ENCODE data around the gene PHACTR3. TPM values are rescaled to one million over a fixed set of nuclear protein-coding genes. Genes with fewer than 3 reads are reported as not detected.
A peak's percentile ranks its signal among the peaks of the same experiment; 100 is the strongest.

PHACTR3 gene
- total RNA-seq, 1 donor from 2014 or later, result 1.4 TPM

DNA sequence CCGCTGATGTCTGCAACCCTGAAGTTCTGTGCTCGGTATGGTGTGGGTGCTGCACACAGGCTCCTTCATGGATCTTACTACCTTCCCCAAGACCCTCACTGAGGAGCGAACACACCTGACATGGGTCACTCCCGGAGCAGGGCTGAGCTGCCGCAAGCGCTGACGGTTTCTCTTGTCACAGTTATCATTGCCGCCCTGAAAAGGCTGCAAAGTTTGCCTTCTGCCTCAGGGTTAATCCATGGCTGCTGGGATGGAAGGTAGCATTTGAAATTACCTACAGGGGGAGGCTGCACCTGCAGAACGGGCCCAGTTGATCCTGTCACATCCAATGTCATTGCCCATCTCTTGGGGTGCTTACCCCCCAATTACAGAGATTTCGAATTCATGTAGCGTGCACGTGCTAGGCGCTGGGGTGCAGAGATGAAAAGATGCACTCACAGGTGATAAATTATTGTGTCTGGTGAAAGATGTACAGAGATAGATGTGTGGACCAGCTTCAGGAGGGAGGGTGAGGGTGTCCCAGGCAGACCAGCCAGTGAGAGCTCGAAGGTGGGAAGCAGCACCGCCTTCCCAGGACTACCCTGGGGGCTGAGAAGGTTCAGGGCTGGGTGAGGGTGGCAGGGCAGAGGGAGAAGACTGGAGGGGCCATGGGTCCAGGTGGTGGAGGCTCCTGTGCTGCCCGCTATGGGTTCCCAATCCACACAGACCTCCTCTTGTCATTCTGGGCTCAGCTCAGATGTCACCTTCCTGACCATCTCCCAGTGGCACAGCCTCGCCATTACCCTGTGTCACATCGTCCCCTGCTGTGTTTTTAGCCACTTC, 209.0 kb downstream of the PHACTR3 start:
- DNase-seq (ENCODE audit: low spot score), result no peak
- Histone ChIP-seq H3K4me2 (no peak overlapping the region), H3K4me1 (peaks cover 14% of the 10 kb centered on the region), H2AFZ (replicated peaks) (no peak overlapping the region), H4K20me1 (ENCODE audit: low read depth) (no peaks in the 10 kb centered on the region), H3K27ac (no peak overlapping the region), H3K4me3 (no peak overlapping the region), H3K9ac (no peak overlapping the region), H3K9me3 (ENCODE audit: low read depth) (no peaks in the 10 kb centered on the region), H3F3A (ENCODE audit: low read depth) (peaks cover 5% of the 10 kb centered on the region), H3K27me3 (no peaks in the 10 kb centered on the region), H3K36me3 (no peaks in the 10 kb centered on the region), H3K79me2 (ENCODE audit: low read depth) (no peaks in the 10 kb centered on the region)
- H3K9me3 Mint-ChIP-seq, result no peaks in the 10 kb centered on the region
- H3K4me1 Mint-ChIP-seq, result peaks cover 23% of the 10 kb centered on the region
- peak overlapping the region; percentile 43 for H3K27ac Mint-ChIP-seq
- TF ChIP-seq EZH2 (IDR thresholded peaks at IDR 0.05) (no peak), EZH2phosphoT487 (IDR thresholded peaks at IDR 0.05) (no peak)
- TF ChIP-seq, protein P1, sequence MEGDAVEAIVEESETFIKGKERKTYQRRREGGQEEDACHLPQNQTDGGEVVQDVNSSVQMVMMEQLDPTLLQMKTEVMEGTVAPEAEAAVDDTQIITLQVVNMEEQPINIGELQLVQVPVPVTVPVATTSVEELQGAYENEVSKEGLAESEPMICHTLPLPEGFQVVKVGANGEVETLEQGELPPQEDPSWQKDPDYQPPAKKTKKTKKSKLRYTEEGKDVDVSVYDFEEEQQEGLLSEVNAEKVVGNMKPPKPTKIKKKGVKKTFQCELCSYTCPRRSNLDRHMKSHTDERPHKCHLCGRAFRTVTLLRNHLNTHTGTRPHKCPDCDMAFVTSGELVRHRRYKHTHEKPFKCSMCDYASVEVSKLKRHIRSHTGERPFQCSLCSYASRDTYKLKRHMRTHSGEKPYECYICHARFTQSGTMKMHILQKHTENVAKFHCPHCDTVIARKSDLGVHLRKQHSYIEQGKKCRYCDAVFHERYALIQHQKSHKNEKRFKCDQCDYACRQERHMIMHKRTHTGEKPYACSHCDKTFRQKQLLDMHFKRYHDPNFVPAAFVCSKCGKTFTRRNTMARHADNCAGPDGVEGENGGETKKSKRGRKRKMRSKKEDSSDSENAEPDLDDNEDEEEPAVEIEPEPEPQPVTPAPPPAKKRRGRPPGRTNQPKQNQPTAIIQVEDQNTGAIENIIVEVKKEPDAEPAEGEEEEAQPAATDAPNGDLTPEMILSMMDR (IDR thresholded peaks at IDR 0.05), result no peak
- peaks cover 12% of the 10 kb centered on the region for H3K27me3 Mint-ChIP-seq (ENCODE audit: insufficient read depth, low read depth)
- H3K4me3 Mint-ChIP-seq, result no peak overlapping the region
- H3K36me3 Mint-ChIP-seq, result no peaks in the 10 kb centered on the region

DNA sequence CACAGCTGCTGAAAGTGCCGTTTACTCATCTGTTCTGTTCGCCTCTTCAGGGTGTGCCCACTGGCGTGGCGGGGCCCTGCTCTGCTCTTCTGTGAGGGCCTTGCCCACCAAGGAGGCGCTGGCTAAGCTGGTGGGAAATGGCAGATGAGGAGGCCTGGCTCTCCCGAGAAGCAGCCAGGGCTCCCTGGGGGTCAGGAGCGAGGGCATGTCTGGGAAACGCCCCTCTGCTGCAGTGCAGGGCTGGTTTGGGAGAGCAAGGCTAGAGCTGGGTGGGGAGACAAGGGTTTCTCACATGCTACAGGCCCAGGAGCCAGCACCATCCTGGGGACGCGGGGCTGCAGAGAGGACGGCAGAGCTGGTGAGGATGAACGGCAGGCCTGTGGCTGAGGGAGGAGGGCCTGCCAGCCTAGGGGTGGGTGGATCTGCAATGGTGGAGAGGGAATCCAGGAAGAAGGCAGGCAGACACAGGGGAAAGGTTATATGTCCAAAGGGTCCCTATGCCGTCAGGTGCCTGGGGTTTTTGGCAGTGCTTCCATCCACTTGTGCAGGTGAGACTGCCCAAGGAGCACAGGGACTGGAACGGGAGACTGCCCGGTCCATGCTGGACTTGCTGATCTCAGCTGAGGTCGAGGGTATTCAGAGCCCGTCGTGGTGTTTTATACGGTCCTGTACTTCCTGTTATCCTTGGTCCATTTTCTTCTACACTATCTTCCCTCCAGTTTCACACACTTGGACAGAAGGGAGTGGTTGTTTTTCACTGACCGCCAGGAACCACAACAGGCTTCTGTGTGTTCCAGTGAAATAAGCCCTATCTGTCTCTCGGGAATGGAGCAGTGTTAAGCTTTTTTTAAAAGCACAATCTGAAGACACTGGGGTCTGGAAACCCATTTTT, 209.9 kb downstream of the PHACTR3 start:
- H3K4me2 ChIP-seq, result no peak overlapping the region
- no peak overlapping the region for H3K4me3 Mint-ChIP-seq
- H3K36me3 ChIP-seq, result no peaks in the 10 kb centered on the region
- H3K9me3 ChIP-seq (ENCODE audit: low read depth), result no peaks in the 10 kb centered on the region
- H3K79me2 ChIP-seq (ENCODE audit: low read depth), result no peaks in the 10 kb centered on the region
- no peaks in the 10 kb centered on the region for H3K9me3 Mint-ChIP-seq
- TF ChIP-seq EZH2 (IDR thresholded peaks at IDR 0.05) (no peak), EZH2phosphoT487 (IDR thresholded peaks at IDR 0.05) (no peak)
- TF ChIP-seq, protein P1 (IDR thresholded peaks at IDR 0.05), result no peak
- peaks cover 14% of the 10 kb centered on the region for H3K4me1 ChIP-seq
- H3K4me3 ChIP-seq, result no peak overlapping the region
- no peak for DNase-seq (ENCODE audit: low spot score)
- no peak overlapping the region for H3K27ac ChIP-seq
- peaks cover 23% of the 10 kb centered on the region for H3K4me1 Mint-ChIP-seq
- H3K27me3 Mint-ChIP-seq (ENCODE audit: insufficient read depth, low read depth), result peaks cover 12% of the 10 kb centered on the region
- H3K36me3 Mint-ChIP-seq, result no peaks in the 10 kb centered on the region
- H3K27me3 ChIP-seq, result no peaks in the 10 kb centered on the region
- no peak overlapping the region for H2AFZ ChIP-seq (replicated peaks)
- no peak overlapping the region for H3K9ac ChIP-seq
- peak overlapping the region; percentile 25 for H3K27ac Mint-ChIP-seq
- peaks cover 5% of the 10 kb centered on the region for H3F3A ChIP-seq (ENCODE audit: low read depth)
- no peaks in the 10 kb centered on the region for H4K20me1 ChIP-seq (ENCODE audit: low read depth)

DNA sequence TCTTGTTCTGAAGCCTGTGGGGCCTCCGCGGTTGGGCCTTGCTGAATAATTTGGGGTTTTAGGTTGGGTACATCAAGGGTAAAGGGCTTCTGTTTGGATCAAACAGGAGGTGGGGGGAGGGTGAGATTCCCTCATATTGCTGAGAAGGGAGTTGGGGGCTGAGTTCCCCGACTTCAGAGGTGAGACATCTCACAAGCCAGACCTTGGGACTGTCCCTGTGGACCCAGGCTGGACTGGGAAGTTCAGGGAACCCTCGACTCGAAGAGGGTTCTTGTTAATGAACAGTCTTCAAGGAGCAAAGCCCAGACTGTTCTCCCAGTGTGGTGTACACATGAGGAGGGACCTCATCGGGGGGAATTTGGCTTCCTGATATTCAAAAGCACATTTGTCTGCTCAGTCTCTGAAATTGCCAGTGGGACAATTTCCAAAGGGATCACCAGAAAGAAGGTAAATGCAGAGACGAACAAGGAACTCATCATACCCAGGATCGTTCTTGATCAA, 210.6 kb downstream of the PHACTR3 start:
- peaks cover 20% of the 10 kb centered on the region for H3K4me1 Mint-ChIP-seq
- H3K4me3 Mint-ChIP-seq, result no peak overlapping the region
- peaks cover 11% of the 10 kb centered on the region for H3K4me1 ChIP-seq
- TF ChIP-seq, protein P1 (IDR thresholded peaks at IDR 0.05), result no peak
- TF ChIP-seq EZH2 (IDR thresholded peaks at IDR 0.05), result no peak
- TF ChIP-seq EZH2phosphoT487 (IDR thresholded peaks at IDR 0.05), result no peak
- H4K20me1 ChIP-seq (ENCODE audit: low read depth), result no peaks in the 10 kb centered on the region
- H3K27me3 ChIP-seq, result no peaks in the 10 kb centered on the region
- no peak overlapping the region for H3K4me3 ChIP-seq
- peaks cover 11% of the 10 kb centered on the region for H3K27me3 Mint-ChIP-seq (ENCODE audit: insufficient read depth, low read depth)
- H2AFZ ChIP-seq (replicated peaks), result no peak overlapping the region
- no peak overlapping the region for H3K27ac Mint-ChIP-seq
- H3K36me3 Mint-ChIP-seq, result no peaks in the 10 kb centered on the region
- no peak for DNase-seq (ENCODE audit: low spot score)
- H3K27ac ChIP-seq, result no peak overlapping the region
- H3K9ac ChIP-seq, result no peak overlapping the region
- peaks cover 5% of the 10 kb centered on the region for H3F3A ChIP-seq (ENCODE audit: low read depth)
- H3K36me3 ChIP-seq, result no peaks in the 10 kb centered on the region
- no peaks in the 10 kb centered on the region for H3K9me3 ChIP-seq (ENCODE audit: low read depth)
- no peaks in the 10 kb centered on the region for H3K79me2 ChIP-seq (ENCODE audit: low read depth)
- H3K9me3 Mint-ChIP-seq, result no peaks in the 10 kb centered on the region
- H3K4me2 ChIP-seq, result no peak overlapping the region

Measured in neural progenitor cell (in vitro differentiated cells).